GM12872 (cell line): Measurements from ENCODE around the gene SGCD.

ENCODE experiments used
- TF ChIP-seq, protein P1 (sequence below): IDR thresholded peaks from 3 replicates; pipeline ENCODE4 v1.5.1; 2011; ENCODE audit warnings: low read depth, mild to moderate bottlenecking, low read length, moderate library complexity; ENCODE audit not compliant: insufficient read depth

The SGCD gene

DNA sequence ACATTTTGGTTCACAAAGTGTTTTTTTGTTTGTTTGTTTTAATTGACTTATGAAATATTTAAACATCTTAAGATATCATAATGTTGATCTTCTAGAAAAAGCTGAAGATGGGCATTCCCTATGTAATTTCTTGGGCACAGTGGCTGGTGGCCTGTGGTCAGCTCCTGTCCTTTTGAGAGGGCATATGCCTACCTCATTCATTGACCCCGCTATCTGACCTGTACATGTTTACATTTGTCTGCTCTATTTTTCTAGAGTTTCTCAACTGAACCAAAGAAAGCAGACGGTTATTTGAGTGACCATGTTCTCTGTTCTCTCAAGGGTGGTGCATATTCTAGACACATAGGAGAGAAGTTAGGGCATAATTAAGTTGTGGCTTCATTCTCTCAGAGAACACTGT is 5.3 kb downstream of the SGCD start:
- TF ChIP-seq, protein P1, sequence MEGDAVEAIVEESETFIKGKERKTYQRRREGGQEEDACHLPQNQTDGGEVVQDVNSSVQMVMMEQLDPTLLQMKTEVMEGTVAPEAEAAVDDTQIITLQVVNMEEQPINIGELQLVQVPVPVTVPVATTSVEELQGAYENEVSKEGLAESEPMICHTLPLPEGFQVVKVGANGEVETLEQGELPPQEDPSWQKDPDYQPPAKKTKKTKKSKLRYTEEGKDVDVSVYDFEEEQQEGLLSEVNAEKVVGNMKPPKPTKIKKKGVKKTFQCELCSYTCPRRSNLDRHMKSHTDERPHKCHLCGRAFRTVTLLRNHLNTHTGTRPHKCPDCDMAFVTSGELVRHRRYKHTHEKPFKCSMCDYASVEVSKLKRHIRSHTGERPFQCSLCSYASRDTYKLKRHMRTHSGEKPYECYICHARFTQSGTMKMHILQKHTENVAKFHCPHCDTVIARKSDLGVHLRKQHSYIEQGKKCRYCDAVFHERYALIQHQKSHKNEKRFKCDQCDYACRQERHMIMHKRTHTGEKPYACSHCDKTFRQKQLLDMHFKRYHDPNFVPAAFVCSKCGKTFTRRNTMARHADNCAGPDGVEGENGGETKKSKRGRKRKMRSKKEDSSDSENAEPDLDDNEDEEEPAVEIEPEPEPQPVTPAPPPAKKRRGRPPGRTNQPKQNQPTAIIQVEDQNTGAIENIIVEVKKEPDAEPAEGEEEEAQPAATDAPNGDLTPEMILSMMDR: no peak

DNA sequence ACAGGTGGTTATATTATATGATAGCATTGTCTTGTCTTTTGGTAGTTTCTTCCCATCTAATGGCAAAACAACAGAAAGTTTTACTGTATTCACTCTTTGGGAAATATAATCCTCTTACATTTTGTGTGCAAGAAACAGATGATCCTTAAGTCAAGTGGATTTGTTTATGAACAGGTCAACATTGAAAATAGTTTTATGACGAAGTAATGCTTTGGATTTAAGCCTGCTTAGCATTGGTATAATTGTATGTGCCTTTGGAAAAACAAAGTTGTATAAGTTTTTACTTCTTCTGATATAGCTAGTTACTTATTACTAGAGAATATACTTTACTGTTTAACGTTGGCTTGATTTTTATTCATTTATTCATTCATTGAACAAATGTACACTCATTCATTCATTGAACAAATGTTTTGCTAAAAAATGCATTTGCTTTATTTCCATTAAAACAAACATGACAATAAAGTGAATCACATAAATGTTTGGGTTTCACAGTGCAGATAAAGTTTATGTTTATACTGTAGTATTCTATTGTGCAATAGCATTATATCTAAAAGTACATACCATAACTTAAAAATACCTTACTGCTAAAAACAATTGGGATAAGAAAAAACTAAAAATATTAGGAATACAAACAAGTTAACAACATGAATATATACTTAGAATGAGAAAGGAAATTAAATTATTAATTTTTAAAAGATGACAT is 12.3 kb downstream of the SGCD start:
- TF ChIP-seq, protein P1: no peak

DNA sequence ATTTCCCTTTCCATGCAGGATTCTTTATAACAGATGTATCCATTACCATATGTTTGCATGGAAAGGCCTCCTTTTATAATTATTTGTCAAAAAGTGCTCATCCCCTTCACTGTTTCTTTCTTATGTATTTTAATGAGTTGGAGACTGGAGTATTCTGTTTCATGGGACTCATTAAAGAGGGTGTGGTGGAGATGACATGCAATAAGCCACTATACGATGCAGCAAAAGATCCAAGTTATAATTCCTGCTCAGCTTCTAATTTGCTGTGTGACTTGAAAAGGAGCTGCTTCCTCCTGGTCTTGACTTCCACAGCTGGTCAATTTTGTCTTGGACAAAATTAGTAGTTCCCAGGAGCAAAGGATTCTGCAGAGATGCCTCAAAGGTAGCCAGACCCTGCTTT is 13.9 kb downstream of the SGCD start:
- TF ChIP-seq, protein P1: no peak

DNA sequence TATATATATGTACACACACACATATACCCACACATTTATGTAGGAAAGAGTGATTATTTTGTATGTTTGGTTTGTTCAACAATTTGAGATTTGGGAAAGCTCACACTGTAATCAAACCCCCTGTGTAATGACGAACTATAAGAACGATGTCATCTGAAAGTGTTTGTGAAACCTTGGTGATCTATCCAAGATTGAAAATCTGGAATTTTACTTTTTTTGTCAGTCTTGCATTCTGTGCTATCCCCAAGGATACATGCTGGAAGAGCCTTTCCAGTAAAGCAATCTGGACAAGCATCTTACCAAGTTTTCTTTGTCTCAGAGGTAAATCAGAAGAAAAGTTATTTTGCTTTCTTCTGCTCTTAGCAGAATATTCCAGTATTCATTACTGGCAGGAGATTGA is 23.3 kb downstream of the SGCD start:
- TF ChIP-seq, protein P1: no peak

DNA sequence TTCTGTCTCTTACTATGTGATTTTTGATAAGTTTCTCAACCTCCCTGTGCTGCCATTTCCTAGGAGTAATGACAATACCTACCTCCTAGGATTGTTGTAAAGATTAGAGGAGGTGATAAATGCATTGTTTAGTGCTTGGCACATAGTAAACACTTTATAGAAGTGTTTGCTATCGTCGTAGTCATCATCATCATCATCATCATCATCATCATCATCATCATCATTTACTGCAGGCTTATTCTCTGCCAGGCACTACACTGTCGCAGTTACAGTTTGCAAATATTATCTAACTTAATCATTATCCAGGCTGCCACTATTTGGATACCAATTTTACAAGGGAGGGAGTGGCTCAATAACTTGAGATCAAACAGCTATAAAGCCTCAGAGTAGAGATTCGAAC is 24.5 kb downstream of the SGCD start:
- TF ChIP-seq, protein P1: no peak

DNA sequence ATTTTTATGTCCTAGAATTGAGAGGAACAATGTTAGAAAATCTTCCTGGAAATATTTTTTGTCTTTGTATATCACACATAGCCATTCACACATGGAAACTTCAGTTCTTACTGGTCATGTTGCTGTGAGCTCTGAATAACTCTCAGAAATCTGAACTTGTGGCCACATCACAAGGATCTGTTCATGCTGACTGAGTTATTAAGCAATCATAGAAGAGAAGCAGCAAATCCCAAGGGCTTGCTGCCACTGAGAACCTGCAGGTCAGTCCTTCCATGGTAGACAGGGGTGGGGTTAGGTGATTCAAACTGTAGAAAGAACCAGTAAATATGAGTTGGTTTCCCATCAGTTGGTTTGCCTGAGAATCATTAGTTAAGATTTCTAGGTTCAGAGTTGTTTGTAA is 27.6 kb downstream of the SGCD start:
- TF ChIP-seq, protein P1: no peak

DNA sequence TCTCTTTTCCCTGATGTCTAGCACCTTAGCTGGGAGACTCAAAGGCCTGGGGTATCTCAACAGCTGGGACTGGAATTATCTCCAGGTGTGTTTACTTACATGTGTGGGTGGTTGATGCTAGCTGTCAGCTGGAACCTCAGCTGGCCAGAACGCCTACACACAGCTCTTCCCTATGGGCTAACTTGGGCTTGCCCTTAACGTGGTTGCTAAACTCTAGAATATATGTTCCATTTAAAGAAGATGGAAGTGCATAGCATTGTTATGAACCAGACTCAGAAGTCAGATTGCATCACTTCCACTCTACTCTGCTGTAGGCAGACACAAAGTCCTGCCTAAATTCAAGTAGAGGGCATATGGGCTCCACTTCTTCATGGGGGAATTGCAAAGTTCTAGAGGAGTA is 29.3 kb downstream of the SGCD start:
- TF ChIP-seq, protein P1: no peak

DNA sequence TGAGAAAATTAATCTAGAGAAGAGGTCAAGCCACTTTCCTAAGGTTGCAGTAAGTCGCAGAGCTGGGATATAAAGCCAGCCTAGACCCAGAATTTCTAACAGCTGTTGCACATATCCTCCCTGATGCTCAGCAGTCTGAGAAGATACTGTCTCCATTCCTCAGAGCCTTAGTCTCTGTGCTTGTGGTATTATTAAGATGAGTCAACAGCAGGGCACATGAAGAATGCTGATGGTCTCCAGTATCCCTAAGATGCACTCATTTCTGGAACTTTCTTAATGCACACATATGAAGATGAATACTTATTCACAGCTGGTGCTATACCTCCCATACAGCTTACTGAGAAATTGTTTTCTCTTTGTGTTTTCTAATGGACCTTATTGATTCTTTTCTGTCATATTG is 32.5 kb downstream of the SGCD start:
- TF ChIP-seq, protein P1: no peak
